ENCODE measurements around the gene SOX1. TPM values are rescaled to one million over a fixed set of nuclear protein-coding genes. Genes with fewer than 3 reads are reported as not detected.
A peak's percentile ranks its signal among the peaks of the same experiment; 100 is the strongest.

SOX1 gene
- total and polyA plus RNA-seq, 4 donors, result not detected

- DNase-seq (no peak), ATAC-seq (ENCODE audit: low FRiP score) (peak; percentile 6)
- intact Hi-C loops (cut with DNase I), result no loop called here
- Histone ChIP-seq H3K27ac (ENCODE audit: low read depth in 1 of 2, low read length in 2 of 2) (no peak overlapping the region), H3K9me3 (ENCODE audit: control insufficient read depth, low read length) (no peaks in the 10 kb centered on the region), H3K4me1 (ENCODE audit: control insufficient read depth in 1 of 2, insufficient read depth in 2 of 2, low read length in 2 of 2) (no peaks in the 10 kb centered on the region), H3K4me3 (ENCODE audit: low read length in 2 of 2) (no peak overlapping the region), H3K36me3 (ENCODE audit: control insufficient read depth in 1 of 2, insufficient read depth in 2 of 2, low read length in 1 of 2) (no peaks in the 10 kb centered on the region), H3K27me3 (ENCODE audit: control insufficient read depth in 1 of 2, insufficient read depth in 2 of 2, low read length in 1 of 2) (no peaks in the 10 kb centered on the region)
- WGBS, 2 donors, result 63 to 67% methylated on average over 4 of the region's 4 CpGs
These were observed 46.9 kb downstream of the SOX1 start for GRCh38 chr13:112113851-112114250.

DNA sequence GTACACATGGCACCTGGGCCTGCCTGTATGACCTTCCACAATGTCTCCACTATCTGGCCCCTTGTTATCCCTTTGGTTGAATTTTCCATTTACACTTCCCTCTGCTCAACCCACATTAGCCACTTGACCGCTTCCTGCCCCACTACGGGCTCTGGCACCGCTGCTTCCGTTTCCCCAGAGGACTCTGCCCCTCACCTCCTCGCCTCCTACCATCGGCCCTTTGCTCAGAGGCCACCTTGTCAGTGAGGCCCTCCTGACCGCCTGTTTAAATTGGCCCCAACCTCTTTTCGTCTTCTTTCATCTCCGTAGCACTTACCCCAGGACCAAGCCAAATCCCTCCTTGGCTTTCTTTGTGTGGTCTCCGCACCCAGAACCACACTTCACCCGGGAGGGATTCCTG is 47.4 kb downstream of the SOX1 start:
- intact Hi-C loops (cut with DNase I), result no loop called here
- H3K27ac ChIP-seq (ENCODE audit: low read depth in 1 of 2, low read length in 2 of 2), result no peak overlapping the region
- H3K9me3 ChIP-seq (ENCODE audit: control insufficient read depth, low read length), result no peaks in the 10 kb centered on the region
- H3K4me1 ChIP-seq (ENCODE audit: control insufficient read depth in 1 of 2, insufficient read depth in 2 of 2, low read length in 2 of 2), result no peaks in the 10 kb centered on the region
- H3K27me3 ChIP-seq (ENCODE audit: control insufficient read depth in 1 of 2, insufficient read depth in 2 of 2, low read length in 1 of 2), result no peaks in the 10 kb centered on the region
- H3K36me3 ChIP-seq (ENCODE audit: control insufficient read depth in 1 of 2, insufficient read depth in 2 of 2, low read length in 1 of 2), result no peaks in the 10 kb centered on the region
- DNase-seq (no peak), ATAC-seq (ENCODE audit: low FRiP score) (peak; percentile 13)
- 76 to 78% methylated on average over 11 of the region's 11 CpGs for WGBS, 2 donors
- H3K4me3 ChIP-seq (ENCODE audit: low read length in 2 of 2), result no peak overlapping the region

DNA sequence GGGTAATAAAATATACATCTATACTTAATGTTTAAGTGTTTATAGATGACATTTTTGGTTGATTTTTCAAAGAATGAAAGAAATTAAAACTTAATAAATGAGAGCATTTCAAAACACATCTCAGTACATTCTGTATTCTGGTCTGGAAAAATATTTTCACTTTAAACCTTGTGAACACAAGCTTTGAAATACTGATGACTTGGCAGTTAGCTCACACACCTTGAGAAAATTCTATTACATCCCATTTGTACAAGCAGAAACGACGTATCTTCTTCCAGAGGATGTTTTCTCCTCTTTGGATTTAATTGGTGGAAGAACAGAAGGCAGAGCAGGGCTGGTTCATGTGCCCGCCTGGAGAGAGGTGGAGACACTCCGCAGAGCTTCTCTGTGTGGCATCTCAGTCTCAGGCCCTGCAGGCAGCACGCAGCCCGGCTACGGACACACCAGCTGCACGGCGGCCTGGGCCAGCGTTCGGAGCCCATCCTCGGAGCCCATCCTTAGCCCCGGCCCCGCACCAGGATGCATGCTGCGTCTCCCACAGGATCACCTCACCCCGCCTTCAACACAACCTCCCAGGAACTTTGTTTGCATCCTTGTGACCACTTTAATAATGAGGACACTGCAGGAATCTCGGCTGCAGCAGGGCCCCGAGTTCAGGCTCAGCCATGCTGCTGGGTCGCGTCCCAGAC is 48.6 kb downstream of the SOX1 start:
- ATAC-seq (ENCODE audit: low FRiP score) (no peak), DNase-seq (no peak)
- WGBS, 2 donors, result 71 to 82% methylated on average over 20 of the region's 20 CpGs
- H3K4me1 ChIP-seq (ENCODE audit: control insufficient read depth in 1 of 2, insufficient read depth in 2 of 2, low read length in 2 of 2), result no peaks in the 10 kb centered on the region
- H3K36me3 ChIP-seq (ENCODE audit: control insufficient read depth in 1 of 2, insufficient read depth in 2 of 2, low read length in 1 of 2), result no peaks in the 10 kb centered on the region
- H3K4me3 ChIP-seq (ENCODE audit: low read length in 2 of 2), result no peak overlapping the region
- H3K9me3 ChIP-seq (ENCODE audit: control insufficient read depth, low read length), result no peaks in the 10 kb centered on the region
- no peaks in the 10 kb centered on the region for H3K27me3 ChIP-seq (ENCODE audit: control insufficient read depth in 1 of 2, insufficient read depth in 2 of 2, low read length in 1 of 2)
- intact Hi-C loops (cut with DNase I), result no loop called here
- H3K27ac ChIP-seq (ENCODE audit: low read depth in 1 of 2, low read length in 2 of 2), result no peak overlapping the region

DNA sequence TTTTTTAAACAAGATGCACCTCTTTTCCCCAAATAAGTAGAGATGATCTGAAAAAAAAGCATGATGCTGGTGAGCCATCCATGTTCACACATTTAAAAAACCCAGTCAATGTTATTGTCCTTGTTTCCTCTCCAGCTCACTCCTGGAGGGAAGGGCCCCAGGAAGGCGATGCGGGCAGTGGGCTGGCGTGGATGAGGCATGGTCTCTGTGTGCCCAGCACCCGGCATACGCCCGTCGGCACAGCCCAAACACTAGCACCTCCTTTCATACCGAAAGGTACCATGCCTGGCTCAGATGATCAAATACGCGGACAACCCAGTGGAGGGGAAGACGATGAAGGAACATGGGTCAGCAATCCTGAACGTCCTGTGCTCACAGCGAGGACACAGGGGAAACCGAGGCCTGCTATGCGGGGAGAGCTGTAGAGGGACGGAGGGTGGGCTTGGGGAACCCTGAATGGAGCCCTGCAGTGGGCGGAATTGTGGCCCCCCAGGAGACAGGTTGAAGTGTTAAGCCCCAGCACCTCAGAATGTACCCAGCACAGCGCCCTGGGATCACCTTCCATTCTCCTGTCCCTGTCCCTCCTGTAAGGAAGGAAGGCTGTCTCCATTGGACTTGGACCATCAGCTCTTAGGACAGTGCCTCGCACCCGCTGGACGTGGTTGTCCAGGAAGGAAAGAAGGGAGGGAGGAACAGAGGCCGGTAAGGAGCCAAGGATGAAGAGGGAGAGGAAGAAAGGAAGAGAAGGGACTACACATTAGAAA is 49.4 kb downstream of the SOX1 start:
- Histone ChIP-seq H3K4me3 (ENCODE audit: low read length in 2 of 2) (no peak overlapping the region), H3K36me3 (ENCODE audit: control insufficient read depth in 1 of 2, insufficient read depth in 2 of 2, low read length in 1 of 2) (no peaks in the 10 kb centered on the region), H3K27ac (ENCODE audit: low read depth in 1 of 2, low read length in 2 of 2) (no peak overlapping the region), H3K27me3 (ENCODE audit: control insufficient read depth in 1 of 2, insufficient read depth in 2 of 2, low read length in 1 of 2) (no peaks in the 10 kb centered on the region), H3K4me1 (ENCODE audit: control insufficient read depth in 1 of 2, insufficient read depth in 2 of 2, low read length in 2 of 2) (no peaks in the 10 kb centered on the region), H3K9me3 (ENCODE audit: control insufficient read depth, low read length) (no peaks in the 10 kb centered on the region)
- no peak for ATAC-seq (ENCODE audit: low FRiP score)
- intact Hi-C loops (cut with DNase I), result no loop called here
- 90% methylated on average over 20 to 22 of the region's 22 CpGs for WGBS, 2 donors
- no peak for DNase-seq

DNA sequence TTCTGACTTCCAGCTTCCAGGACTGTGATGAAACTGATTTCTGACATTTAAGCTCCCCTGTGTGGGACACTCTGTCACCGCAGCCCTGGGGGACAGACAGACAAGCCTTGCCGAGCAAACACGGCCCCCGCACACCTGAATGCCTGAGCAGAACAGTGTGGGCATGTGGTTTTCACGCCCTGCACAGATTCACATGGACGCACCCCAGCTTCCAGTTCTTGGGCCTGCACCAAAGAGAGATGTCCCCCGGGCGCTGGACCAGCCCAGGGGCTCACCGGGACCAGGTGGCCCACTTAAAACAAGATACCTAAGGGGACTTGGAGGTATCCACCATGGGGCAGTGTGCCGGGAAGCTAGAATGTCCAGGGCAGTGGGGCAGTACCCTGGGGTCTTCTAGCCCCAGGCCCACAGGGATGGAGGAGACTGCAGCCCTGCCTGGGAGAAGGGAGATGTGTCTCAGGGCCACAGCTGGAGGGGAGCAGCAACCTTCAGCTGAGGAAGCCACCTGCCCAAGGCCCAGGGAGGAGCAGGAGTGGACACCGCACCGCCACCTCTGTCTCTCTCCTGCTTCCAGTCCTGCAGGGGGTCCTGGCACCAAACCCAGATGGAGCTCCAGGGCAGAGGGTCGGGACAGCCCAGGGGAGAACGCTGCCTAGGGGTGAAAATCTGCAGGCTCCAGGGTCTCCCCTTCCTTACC is 50.5 kb downstream of the SOX1 start:
- Histone ChIP-seq H3K27ac (ENCODE audit: low read depth in 1 of 2, low read length in 2 of 2) (no peak overlapping the region), H3K36me3 (ENCODE audit: control insufficient read depth in 1 of 2, insufficient read depth in 2 of 2, low read length in 1 of 2) (no peaks in the 10 kb centered on the region), H3K4me1 (ENCODE audit: control insufficient read depth in 1 of 2, insufficient read depth in 2 of 2, low read length in 2 of 2) (no peaks in the 10 kb centered on the region), H3K4me3 (ENCODE audit: low read length in 2 of 2) (no peak overlapping the region), H3K27me3 (ENCODE audit: control insufficient read depth in 1 of 2, insufficient read depth in 2 of 2, low read length in 1 of 2) (no peaks in the 10 kb centered on the region), H3K9me3 (ENCODE audit: control insufficient read depth, low read length) (no peaks in the 10 kb centered on the region)
- 79 to 84% methylated on average over 14 of the region's 14 CpGs for WGBS, 2 donors
- intact Hi-C loops (cut with DNase I), result no loop called here
- ATAC-seq (ENCODE audit: low FRiP score), result no peak
- no peak for DNase-seq

DNA sequence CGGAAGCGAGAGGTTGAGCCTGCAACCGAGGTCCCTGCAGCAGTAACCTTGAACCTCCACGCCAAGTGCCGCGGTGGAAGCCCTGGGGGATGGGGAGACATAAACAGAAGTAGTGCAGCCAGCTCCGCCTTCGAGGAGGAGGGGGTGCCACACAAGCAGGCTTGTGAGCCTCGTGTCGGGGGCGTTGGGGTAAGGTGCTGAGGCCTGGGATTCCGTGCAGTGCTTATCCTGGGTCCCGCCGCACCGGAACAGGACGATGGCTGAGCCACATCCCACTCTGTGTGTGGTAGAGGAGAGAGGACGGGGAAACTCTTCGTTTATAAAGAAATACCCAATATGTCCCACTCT is 51.0 kb downstream of the SOX1 start:
- intact Hi-C loops (cut with DNase I), result no loop called here
- Histone ChIP-seq H3K4me3 (ENCODE audit: low read length in 2 of 2) (no peak overlapping the region), H3K36me3 (ENCODE audit: control insufficient read depth in 1 of 2, insufficient read depth in 2 of 2, low read length in 1 of 2) (no peaks in the 10 kb centered on the region), H3K4me1 (ENCODE audit: control insufficient read depth in 1 of 2, insufficient read depth in 2 of 2, low read length in 2 of 2) (no peaks in the 10 kb centered on the region), H3K27ac (ENCODE audit: low read depth in 1 of 2, low read length in 2 of 2) (no peak overlapping the region), H3K9me3 (ENCODE audit: control insufficient read depth, low read length) (no peaks in the 10 kb centered on the region), H3K27me3 (ENCODE audit: control insufficient read depth in 1 of 2, insufficient read depth in 2 of 2, low read length in 1 of 2) (no peaks in the 10 kb centered on the region)
- DNase-seq (no peak), ATAC-seq (ENCODE audit: low FRiP score) (no peak)
- 59 to 61% methylated on average over 18 of the region's 18 CpGs for WGBS, 2 donors

DNA sequence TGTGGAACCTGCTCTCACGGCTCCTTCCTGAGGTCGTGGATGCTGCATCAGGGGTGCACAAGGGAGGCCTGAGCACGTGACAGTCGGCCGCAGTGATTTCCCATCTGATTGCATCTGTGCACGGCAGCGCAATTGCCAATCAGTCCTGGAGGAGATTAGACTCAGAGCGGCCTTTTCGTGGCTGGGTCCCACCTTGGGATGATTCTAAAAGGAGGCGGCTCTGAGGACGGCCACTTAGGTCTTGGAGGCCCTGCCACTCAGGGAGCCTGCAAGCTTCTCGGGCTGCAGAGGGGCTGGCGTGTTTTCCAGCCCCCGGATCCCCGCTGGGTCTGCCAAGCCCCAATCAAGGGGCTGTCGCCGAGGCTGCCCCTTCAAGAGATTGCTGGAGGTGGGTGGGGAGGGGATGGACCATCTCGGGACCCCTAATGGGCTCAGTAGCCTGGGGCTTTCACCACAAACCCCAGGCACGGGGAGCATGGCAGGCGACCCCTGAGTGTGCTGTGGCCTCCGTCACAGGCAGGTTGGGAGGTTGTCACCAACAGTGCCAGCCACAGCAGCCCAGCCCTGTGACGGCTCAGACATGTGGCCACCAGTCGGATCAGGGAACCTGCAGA is 51.6 kb downstream of the SOX1 start:
- intact Hi-C loops (cut with DNase I), result no loop called here
- H3K9me3 ChIP-seq (ENCODE audit: control insufficient read depth, low read length), result no peaks in the 10 kb centered on the region
- ATAC-seq (ENCODE audit: low FRiP score), result no peak
- WGBS, 2 donors, result 66 to 70% methylated on average over 23 of the region's 23 CpGs
- H3K4me1 ChIP-seq (ENCODE audit: control insufficient read depth in 1 of 2, insufficient read depth in 2 of 2, low read length in 2 of 2), result no peaks in the 10 kb centered on the region
- no peak overlapping the region for H3K4me3 ChIP-seq (ENCODE audit: low read length in 2 of 2)
- no peaks in the 10 kb centered on the region for H3K36me3 ChIP-seq (ENCODE audit: control insufficient read depth in 1 of 2, insufficient read depth in 2 of 2, low read length in 1 of 2)
- H3K27me3 ChIP-seq (ENCODE audit: control insufficient read depth in 1 of 2, insufficient read depth in 2 of 2, low read length in 1 of 2), result no peaks in the 10 kb centered on the region
- no peak for DNase-seq
- no peak overlapping the region for H3K27ac ChIP-seq (ENCODE audit: low read depth in 1 of 2, low read length in 2 of 2)

- Histone ChIP-seq H3K4me3 (ENCODE audit: low read length in 2 of 2) (no peak overlapping the region), H3K27me3 (ENCODE audit: control insufficient read depth in 1 of 2, insufficient read depth in 2 of 2, low read length in 1 of 2) (no peaks in the 10 kb centered on the region), H3K27ac (ENCODE audit: low read depth in 1 of 2, low read length in 2 of 2) (no peak overlapping the region), H3K9me3 (ENCODE audit: control insufficient read depth, low read length) (no peaks in the 10 kb centered on the region), H3K36me3 (ENCODE audit: control insufficient read depth in 1 of 2, insufficient read depth in 2 of 2, low read length in 1 of 2) (no peaks in the 10 kb centered on the region), H3K4me1 (ENCODE audit: control insufficient read depth in 1 of 2, insufficient read depth in 2 of 2, low read length in 2 of 2) (no peaks in the 10 kb centered on the region)
- DNase-seq (no peak), ATAC-seq (ENCODE audit: low FRiP score) (no peak)
- intact Hi-C loops (cut with DNase I), result no loop called here
- 85 to 86% methylated on average over 14 of the region's 14 CpGs for WGBS, 2 donors
These were observed 52.5 kb downstream of the SOX1 start for GRCh38 chr13:112119192-112120030.
